SU-DHL-6 (cell line): ENCODE measurements around the gene ZCCHC7.

Experiments
- H2AFZ ChIP-seq: fragments of 200-600 bp; sonication (generic); 2 replicates; pipeline ENCODE4 v1.6.1; 2014; ENCODE audit warnings: low read depth, mild to moderate bottlenecking, moderate library complexity, mixed read lengths, antibody characterized with exemption, low read length; ENCODE audit not compliant: severe bottlenecking
- H3F3A ChIP-seq: fragments of 200-600 bp; shearing (Covaris generic); 2 replicates; pipeline ENCODE4 v1.6.0; 2016; ENCODE audit warnings: antibody characterized with exemption, mild to moderate bottlenecking; ENCODE audit not compliant: insufficient read depth
- H3K27ac ChIP-seq: fragments of 200-600 bp; sonication (generic); 2 replicates; pipeline ENCODE4 v1.5.1; 2016; ENCODE audit warnings: low read depth, mild to moderate bottlenecking, low read length, moderate library complexity, mixed read lengths
- H3K27me3 ChIP-seq: fragments of 200-600 bp; sonication (generic), shearing (Covaris generic); 2 replicates; pipeline ENCODE4 v1.6.0; 2014; ENCODE audit warnings: mild to moderate bottlenecking, low read length
- H3K36me3 ChIP-seq: fragments of 200-600 bp; sonication (generic); 2 replicates; pipeline ENCODE4 v1.6.1; 2014; ENCODE audit warnings: mild to moderate bottlenecking, low read length, mixed read lengths
- H3K4me2 ChIP-seq: fragments of 300-600, 200-600 bp; shearing (Covaris generic), sonication (generic); 2 replicates; pipeline ENCODE4 v1.6.0; 2014; ENCODE audit warnings: low read length, low read depth, mild to moderate bottlenecking; ENCODE audit not compliant: poor library complexity, severe bottlenecking
- H3K4me3 ChIP-seq: fragments of 200-600 bp; sonication (generic); 2 replicates; pipeline ENCODE4 v1.5.1; 2014; ENCODE audit warnings: antibody characterized with exemption, low read length, mild to moderate bottlenecking, mixed read lengths; ENCODE audit not compliant: insufficient read depth, poor library complexity, severe bottlenecking
- H3K79me2 ChIP-seq: fragments of 200-600 bp; sonication (generic); 2 replicates; pipeline ENCODE4 v1.6.1; 2014; ENCODE audit warnings: mild to moderate bottlenecking, low read length, moderate library complexity; ENCODE audit not compliant: insufficient read depth
- H3K9ac ChIP-seq: fragments of 200-600 bp; sonication (generic); 2 replicates; pipeline ENCODE4 v1.7.0; 2014; ENCODE audit warnings: mild to moderate bottlenecking, low read length
- H3K9me2 ChIP-seq: fragments of 200-600 bp; sonication (generic); replicated peaks from 2 replicates; pipeline ENCODE4 v1.6.1; 2014; ENCODE audit warnings: low read length; ENCODE audit not compliant: insufficient read depth
- H3K9me3 ChIP-seq: fragments of 200-600 bp; sonication (generic); 2 replicates; pipeline ENCODE4 v1.6.1; 2014; ENCODE audit warnings: low read length, mixed read lengths; ENCODE audit not compliant: insufficient read depth
- H4K20me1 ChIP-seq: fragments of 200-600 bp; sonication (generic); 2 replicates; pipeline ENCODE4 v1.6.1; 2014; ENCODE audit warnings: low read depth, mild to moderate bottlenecking, antibody characterized with exemption, low read length, moderate library complexity, mixed read lengths
- EZH2phosphoT487 ChIP-seq: fragments of 200-600 bp; sonication (generic), shearing (Covaris generic); conservative IDR thresholded peaks from 2 replicates; pipeline ENCODE4 v1.6.1; 2018; ENCODE audit warnings: mild to moderate bottlenecking, antibody characterized with exemption, low read length, moderate library complexity, mixed read lengths
- TF ChIP-seq, protein P1 (sequence below): fragments of 200-600 bp; sonication (generic); IDR thresholded peaks from one replicate; pipeline ENCODE4 v1.5.1; 2017; ENCODE audit warnings: antibody characterized with exemption, mild to moderate bottlenecking, low read length, moderate library complexity; ENCODE audit not compliant: insufficient read depth, poor library complexity, severe bottlenecking

Gene ZCCHC7

GRCh38 chr9:37251452-37251851 is 131.1 kb downstream of the ZCCHC7 start:
- TF ChIP-seq EZH2phosphoT487 = no peak
- TF ChIP-seq, protein P1, sequence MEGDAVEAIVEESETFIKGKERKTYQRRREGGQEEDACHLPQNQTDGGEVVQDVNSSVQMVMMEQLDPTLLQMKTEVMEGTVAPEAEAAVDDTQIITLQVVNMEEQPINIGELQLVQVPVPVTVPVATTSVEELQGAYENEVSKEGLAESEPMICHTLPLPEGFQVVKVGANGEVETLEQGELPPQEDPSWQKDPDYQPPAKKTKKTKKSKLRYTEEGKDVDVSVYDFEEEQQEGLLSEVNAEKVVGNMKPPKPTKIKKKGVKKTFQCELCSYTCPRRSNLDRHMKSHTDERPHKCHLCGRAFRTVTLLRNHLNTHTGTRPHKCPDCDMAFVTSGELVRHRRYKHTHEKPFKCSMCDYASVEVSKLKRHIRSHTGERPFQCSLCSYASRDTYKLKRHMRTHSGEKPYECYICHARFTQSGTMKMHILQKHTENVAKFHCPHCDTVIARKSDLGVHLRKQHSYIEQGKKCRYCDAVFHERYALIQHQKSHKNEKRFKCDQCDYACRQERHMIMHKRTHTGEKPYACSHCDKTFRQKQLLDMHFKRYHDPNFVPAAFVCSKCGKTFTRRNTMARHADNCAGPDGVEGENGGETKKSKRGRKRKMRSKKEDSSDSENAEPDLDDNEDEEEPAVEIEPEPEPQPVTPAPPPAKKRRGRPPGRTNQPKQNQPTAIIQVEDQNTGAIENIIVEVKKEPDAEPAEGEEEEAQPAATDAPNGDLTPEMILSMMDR = no peak
- no peaks in the 10 kb centered on the region for H3K9me3 ChIP-seq
- no peaks in the 10 kb centered on the region for H3K27me3 ChIP-seq
- no peak overlapping the region for H3K4me2 ChIP-seq
- H3K27ac ChIP-seq = no peak overlapping the region
- peaks cover 16% of the 10 kb centered on the region for H4K20me1 ChIP-seq
- no peak overlapping the region for H3K9ac ChIP-seq
- no peaks in the 10 kb centered on the region for H3K9me2 ChIP-seq
- H2AFZ ChIP-seq = no peak overlapping the region
- no peak overlapping the region for H3K4me3 ChIP-seq
- peaks cover 99% of the 10 kb centered on the region for H3K79me2 ChIP-seq
- peaks cover 49% of the 10 kb centered on the region for H3K36me3 ChIP-seq
- H3F3A ChIP-seq = peaks cover 25% of the 10 kb centered on the region; the same call in 1 of the 2 replicates

DNA sequence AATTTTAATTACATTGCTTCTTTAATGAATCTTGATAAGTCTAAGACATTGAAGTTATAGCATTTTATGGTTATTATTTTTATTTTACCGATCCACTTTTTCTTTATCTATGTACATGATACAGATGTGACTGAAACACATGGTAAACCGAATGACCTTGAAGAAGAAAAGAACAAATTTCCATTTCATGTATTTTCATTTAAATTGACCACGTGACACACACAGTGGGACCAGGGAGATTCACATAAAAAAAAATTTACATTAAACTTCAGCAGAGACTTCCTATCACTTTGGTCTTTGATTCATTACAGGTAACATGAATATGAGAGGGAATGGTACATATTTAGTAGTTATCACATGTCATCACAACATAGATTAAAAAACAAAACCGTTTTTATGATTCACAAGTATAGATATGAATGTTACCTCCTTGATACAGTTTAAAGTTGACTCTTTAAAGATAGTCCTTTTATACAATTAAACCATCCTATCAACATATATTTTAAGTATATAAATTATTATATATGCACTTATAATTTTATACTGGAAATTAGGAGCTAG is 133.1 kb downstream of the ZCCHC7 start:
- peaks cover 30% of the 10 kb centered on the region; the same call in 1 of the 2 replicates for H3F3A ChIP-seq
- H3K9me3 ChIP-seq = no peaks in the 10 kb centered on the region
- no peaks in the 10 kb centered on the region for H3K9me2 ChIP-seq
- peaks cover 14% of the 10 kb centered on the region for H4K20me1 ChIP-seq
- no peaks in the 10 kb centered on the region for H3K27me3 ChIP-seq
- no peak overlapping the region for H2AFZ ChIP-seq
- H3K36me3 ChIP-seq = peaks cover 54% of the 10 kb centered on the region
- TF ChIP-seq, protein P1 = no peak
- no peak for TF ChIP-seq EZH2phosphoT487
- no peak overlapping the region for H3K9ac ChIP-seq
- H3K79me2 ChIP-seq = peaks cover 98% of the 10 kb centered on the region
- no peak overlapping the region for H3K4me2 ChIP-seq
- H3K27ac ChIP-seq = no peak overlapping the region
- H3K4me3 ChIP-seq = no peak overlapping the region

- Histone ChIP-seq H3K79me2 (peaks cover 98% of the 10 kb centered on the region), H3K9ac (no peak overlapping the region), H3K27ac (no peak overlapping the region; the same call in 1 of the 2 replicates), H3K9me2 (no peaks in the 10 kb centered on the region), H2AFZ (no peak overlapping the region), H3K4me3 (no peak overlapping the region), H3K4me2 (peak overlapping the region; percentile 4), H3K36me3 (peaks cover 47% of the 10 kb centered on the region), H3K9me3 (no peaks in the 10 kb centered on the region), H3F3A (peaks cover 37% of the 10 kb centered on the region), H3K27me3 (no peaks in the 10 kb centered on the region), H4K20me1 (peaks cover 10% of the 10 kb centered on the region; the same call in 1 of the 2 replicates)
- TF ChIP-seq EZH2phosphoT487 = no peak
- TF ChIP-seq, protein P1 = no peak
These were observed 134.8 kb downstream of the ZCCHC7 start for GRCh38 chr9:37255187-37255586.
